HepG2 (cell line): ENCODE data around the gene SIK1. TPM values are rescaled to one million over a fixed set of nuclear protein-coding genes. Genes with fewer than 3 reads are reported as not detected.

Experiments
- ATAC-seq: fragments of 200-7000 bp; cut with Tn5 transposase; 3 replicates; pipeline ENCODE4 v1.9.1; 2020; ENCODE audit warnings: mild to moderate bottlenecking, moderate library complexity
- BruUV-seq: library from RNA; stranded (reverse); fragments of 400-500 nt; replicated peaks from 2 replicates; lab custom pipeline; 2021; lab: Mats Ljungman, UMichigan
- CTCF ChIA-PET: fragments of 300-600 bp; formaldehyde crosslinking; extraction: SDS; loops from one replicate; lab custom pipeline; 2021; ENCODE audit warnings: low total read pairs, inconsistent platforms, low intra/inter-chr PET ratio; lab: Yijun Ruan, JAX
- POLR2A ChIA-PET: fragments of 350-600 bp; sonication (Branson Sonifier 250); formaldehyde crosslinking; loops from one replicate; lab custom pipeline; 2020; ENCODE audit warnings: antibody characterized with exemption, inconsistent platforms; lab: Yijun Ruan, JAX
- DNase-seq: peaks from one replicate; pipeline ENCODE4 v3.0.0-alpha.2; 2015; ENCODE audit warnings: low spot score
- FAIRE-seq: peaks from 3 replicates; lab custom pipeline; 2011; peaks lifted over from hg19 to GRCh38; lab: Jason Lieb, UNC
- H2AFZ ChIP-seq: one replicate; pipeline ENCODE4 v1.6.1; 2011; ENCODE audit warnings: low read length, inconsistent platforms
- H3K27ac ChIP-seq: fragments of 300-600 bp; 3 replicates; pipeline ENCODE4 v1.8.0; 2011; ENCODE audit warnings: mixed run types, mild to moderate bottlenecking, mixed read lengths, low read length, inconsistent platforms; ENCODE audit not compliant: insufficient read depth; ENCODE audit errors: extremely low read length
- H3K27me3 ChIP-seq, 2 experiments: fragments of 200-600 bp in 1 of 2; 2 replicates in 1 of 2; 3 replicates in 1 of 2; pipeline versions ENCODE4 v1.6.0 to v1.8.0; 2011; ENCODE audit warnings: low read length in 2 of 2, mild to moderate bottlenecking in 2 of 2, moderate library complexity in 2 of 2, inconsistent platforms in 1 of 2; ENCODE audit not compliant: insufficient read depth in 2 of 2, control insufficient read depth in 1 of 2
- H3K36me3 ChIP-seq, 2 experiments: fragments of 200-600 bp in 1 of 2; replicated peaks in 1 of 2; 2 replicates in 1 of 2; 3 replicates in 1 of 2; pipeline versions ENCODE4 v1.5.1 to v1.8.0; 2011; ENCODE audit warnings: low read length in 2 of 2, inconsistent platforms in 1 of 2; ENCODE audit not compliant: insufficient read depth in 2 of 2, control insufficient read depth in 1 of 2
- H3K4me1 ChIP-seq: 2 replicates; pipeline ENCODE4 v1.5.1; 2012; ENCODE audit warnings: low read length, inconsistent platforms; ENCODE audit not compliant: insufficient read depth
- H3K4me2 ChIP-seq: 2 replicates; pipeline ENCODE4 v1.6.0; 2011; ENCODE audit warnings: low read depth, low read length, inconsistent platforms
- H3K4me3 ChIP-seq, 3 experiments: fragments of 200-600 bp in 1 of 3; sonication (generic), shearing (Covaris generic) in 1 of 3; replicated peaks in 1 of 3; 2 replicates each; pipeline ENCODE4 v1.5.1; 2011 to 2016; ENCODE audit warnings: low read length in 3 of 3, inconsistent platforms in 2 of 3, low read depth in 2 of 3, mild to moderate bottlenecking in 2 of 3, control low read depth in 1 of 3, mixed read lengths in 1 of 3; ENCODE audit not compliant: insufficient read depth in 1 of 3
- H3K79me2 ChIP-seq: one replicate; pipeline ENCODE4 v1.6.1; 2011; ENCODE audit warnings: low read length, inconsistent platforms; ENCODE audit not compliant: insufficient read depth
- H3K9ac ChIP-seq: 2 replicates; pipeline ENCODE4 v1.6.0; 2011; ENCODE audit warnings: mild to moderate bottlenecking, low read depth, low read length, inconsistent platforms; ENCODE audit not compliant: insufficient read depth
- H3K9me3 ChIP-seq: 2 replicates; pipeline ENCODE4 v1.5.1; 2012; ENCODE audit warnings: mild to moderate bottlenecking, low read length
- H4K20me1 ChIP-seq: 2 replicates; pipeline ENCODE4 v1.6.0; 2011; ENCODE audit warnings: inconsistent platforms, mild to moderate bottlenecking, low read length, moderate library complexity; ENCODE audit not compliant: insufficient read depth
- MED1 ChIP-seq: sonication (generic); formaldehyde crosslinking; IDR thresholded peaks from 2 replicates; pipeline ENCODE4 v1.4.0; 2020; ENCODE audit warnings: missing genetic modification reagents
- ZNF230 ChIP-seq: sonication (generic); formaldehyde crosslinking; IDR thresholded peaks from 2 replicates; pipeline ENCODE4 v1.4.0; 2020; ENCODE audit warnings: mild to moderate bottlenecking, missing genetic modification reagents
- ZXDC ChIP-seq: sonication (generic); formaldehyde crosslinking; IDR thresholded peaks from 2 replicates; pipeline ENCODE4 v1.5.0; 2020; ENCODE audit warnings: mild to moderate bottlenecking, missing genetic modification reagents
- WGBS: methylation state at CpG from one replicate; pipeline ENCODE4 v1.1.6; 2017; ENCODE audit warnings: low lambda C conversion rate; 5-methylcytosine and 5-hydroxymethylcytosine counted together
- in situ Hi-C: cut with HindIII; loops from 2 replicates; pipeline ENCODE4 v1.10.0; 2017; ENCODE audit warnings: low pct_unique_long_range_greater_than_20kb; ENCODE audit not compliant: extremely low pct_ligation_motif_present
- intact Hi-C: fragments of 100-400 bp; cut with micrococcal nuclease; formaldehyde crosslinking; loops from one replicate; pipeline ENCODE4 v1.10.0; 2022; ENCODE audit not compliant: unreplicated experiment
- polyA plus RNA-seq, 8 experiments: library from polyadenylated mRNA; depleted of rRNA in 3 of 8; stranded (reverse) in 7 of 8; unstranded in 1 of 8; fragments of >200 nt; fragmentation: Illumina TruSeq in 4 of 8; extraction: Trizol in 4 of 8; gene quantifications; 2 replicates each; pipeline versions ENCODE4 v1.2.1 to v1.2.3, GENCODE V29; 2011 to 2016; ENCODE audit warnings: low read depth in 4 of 8, missing spikeins in 1 of 8, mixed read lengths in 1 of 8; ENCODE audit not compliant: insufficient read depth in 1 of 8
- total RNA-seq, 5 experiments: library from RNA; depleted of rRNA; stranded (reverse); fragments of >200 nt; fragmentation: Illumina TruSeq; extraction: Trizol; gene quantifications; 2 replicates each; pipeline ENCODE4 v1.2.3, GENCODE V29; 2016; ENCODE audit warnings: low read depth in 1 of 5
- TF ChIP-seq, protein P1 (sequence below): sonication (generic); formaldehyde crosslinking; IDR thresholded peaks from 2 replicates; pipeline ENCODE4 v1.5.1; 2020; ENCODE audit warnings: missing genetic modification reagents, mild to moderate bottlenecking, borderline replicate concordance

SIK1 gene
- total and polyA plus RNA-seq, 2 of the 13 experiments (the other 11 are each of a cell fraction or from before 2014, with no cell fraction given) = 4.5 to 14.5 TPM

GRCh38 chr21:43373362-43374227 is 53.3 kb downstream of the SIK1 start:
- H3K4me3 ChIP-seq = no peak overlapping the region
- FAIRE-seq (no peak), ATAC-seq (no peak), DNase-seq (no peak)
- no peak overlapping the region for H3K9ac ChIP-seq
- ChIA-PET POLR2A (no interaction called here), CTCF (no interaction called here)
- no peak overlapping the region for H2AFZ ChIP-seq
- H3K27me3 ChIP-seq = peaks cover 15 to 71% of the 10 kb centered on the region in 2 experiments
- 19% methylated on average over 6 of the region's 21 CpGs for WGBS
- no peak overlapping the region for H3K4me2 ChIP-seq
- TF ChIP-seq, protein P1, sequence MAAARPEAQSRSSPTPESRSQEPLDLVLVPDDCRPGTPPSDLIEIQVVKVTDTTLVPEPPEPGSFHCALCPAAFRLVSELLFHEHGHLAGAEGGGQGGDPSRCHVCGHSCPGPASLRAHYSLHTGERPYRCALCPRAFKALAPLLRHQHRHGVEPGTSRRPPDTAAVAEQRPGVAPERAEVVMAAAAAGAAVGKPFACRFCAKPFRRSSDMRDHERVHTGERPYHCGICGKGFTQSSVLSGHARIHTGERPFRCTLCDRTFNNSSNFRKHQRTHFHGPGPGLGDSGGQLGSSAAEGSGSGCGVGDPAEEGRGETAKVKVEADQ (CRISPR knock-in tag) = no peak
- TF ChIP-seq ZXDC (CRISPR knock-in tag) = no peak
- no peak for TF ChIP-seq MED1 (CRISPR knock-in tag)
- no peak for TF ChIP-seq ZNF230
- no TSS peak for BruUV-seq
- in situ Hi-C loops (no loop called here), intact Hi-C loops (no loop called here)
- no peaks in the 10 kb centered on the region for H4K20me1 ChIP-seq
- H3K27ac ChIP-seq = no peak overlapping the region
- H3K4me1 ChIP-seq = 0 out of 2 replicates have a peak, but pooled peaks cover 9% of the 10 kb centered on the region
- no peaks in the 10 kb centered on the region for H3K36me3 ChIP-seq
- H3K9me3 ChIP-seq = no peaks in the 10 kb centered on the region
- H3K79me2 ChIP-seq = no peaks in the 10 kb centered on the region
